Stimulated activated effector memory CD8-positive, alpha-beta T cell treated with anti-CD3 and anti-CD28 coated beads, Interleukin-12 subunit alpha, Interleukin-12 subunit beta, amount 100 ng/mL, for 72 hours (primary cell): ENCODE data around the gene PPP1R15A.
A peak's percentile ranks its signal among the peaks of the same experiment; 100 is the strongest.
"Not testable (repeated sequence)": the region's sequence is repeated elsewhere in the genome, so short reads cannot be mapped to it uniquely, and the experiment has no call there.

Experiments
- ATAC-seq: fragments of 150-1000 bp; cut with Tn5 transposase; 2 replicates; pipeline ENCODE4 v1.10.0; 2021
- DNase-seq, 2 donors: peaks; one replicate each; pipeline ENCODE4 v3.0.0; 2021 to 2022; ENCODE audit warnings: low spot score in 2 of 2
- H3K27ac Mint-ChIP-seq: one replicate; pipeline ENCODE4 v1.8.0; 2022; ENCODE audit warnings: mild to moderate bottlenecking, mixed read lengths
- H3K36me3 Mint-ChIP-seq: one replicate; pipeline ENCODE4 v1.8.0; 2022; ENCODE audit warnings: mild to moderate bottlenecking, mixed read lengths
- H3K4me1 Mint-ChIP-seq: one replicate; pipeline ENCODE4 v1.8.0; 2022; ENCODE audit warnings: mixed read lengths
- H3K4me3 Mint-ChIP-seq: one replicate; pipeline ENCODE4 v1.8.0; 2022; ENCODE audit warnings: mild to moderate bottlenecking, mixed read lengths
- H3K9me3 Mint-ChIP-seq: one replicate; pipeline ENCODE4 v1.8.0; 2022; ENCODE audit warnings: mixed read lengths

The PPP1R15A gene

DNA sequence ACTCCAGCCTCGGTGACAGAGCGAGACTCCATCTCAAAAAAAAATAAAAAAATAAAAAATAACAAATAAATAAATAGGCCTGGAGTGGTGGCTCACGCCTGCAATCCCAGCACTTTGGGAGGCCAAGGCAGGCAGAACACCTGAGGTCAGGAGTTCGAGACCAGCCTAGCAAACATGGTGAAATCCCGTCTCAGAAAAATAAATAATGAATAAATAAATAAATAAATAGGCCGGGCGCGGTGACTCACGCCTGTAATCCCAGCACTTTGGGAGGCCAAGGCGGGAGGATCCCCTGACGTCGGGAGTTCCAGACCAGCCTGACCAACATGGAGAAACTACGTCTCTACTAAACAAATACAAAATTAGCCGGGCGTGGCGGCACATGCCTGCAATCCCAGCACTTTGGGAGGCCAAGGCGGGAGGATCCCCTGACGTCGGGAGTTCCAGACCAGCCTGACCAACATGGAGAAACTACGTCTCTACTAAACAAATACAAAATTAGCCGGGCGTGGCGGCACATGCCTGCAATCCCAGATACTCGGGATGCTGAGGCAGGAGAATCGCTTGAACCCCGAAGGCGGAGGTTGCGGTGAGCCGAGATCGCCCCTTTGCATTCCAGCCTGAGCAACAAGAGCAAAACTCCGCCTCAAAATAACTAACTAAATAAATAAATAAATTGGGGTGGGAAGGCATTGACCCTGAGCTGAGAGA is 595 bp upstream of the PPP1R15A start:
- Mint-ChIP-seq H3K4me1 (peaks cover 52% of the 10 kb centered on the region), H3K27ac (peak overlapping the region; percentile 100), H3K4me3 (peak overlapping the region; percentile 100), H3K36me3 (peaks cover 48% of the 10 kb centered on the region)
- not testable (repeated sequence) for DNase-seq, H3K9me3 Mint-ChIP-seq, ATAC-seq

DNA sequence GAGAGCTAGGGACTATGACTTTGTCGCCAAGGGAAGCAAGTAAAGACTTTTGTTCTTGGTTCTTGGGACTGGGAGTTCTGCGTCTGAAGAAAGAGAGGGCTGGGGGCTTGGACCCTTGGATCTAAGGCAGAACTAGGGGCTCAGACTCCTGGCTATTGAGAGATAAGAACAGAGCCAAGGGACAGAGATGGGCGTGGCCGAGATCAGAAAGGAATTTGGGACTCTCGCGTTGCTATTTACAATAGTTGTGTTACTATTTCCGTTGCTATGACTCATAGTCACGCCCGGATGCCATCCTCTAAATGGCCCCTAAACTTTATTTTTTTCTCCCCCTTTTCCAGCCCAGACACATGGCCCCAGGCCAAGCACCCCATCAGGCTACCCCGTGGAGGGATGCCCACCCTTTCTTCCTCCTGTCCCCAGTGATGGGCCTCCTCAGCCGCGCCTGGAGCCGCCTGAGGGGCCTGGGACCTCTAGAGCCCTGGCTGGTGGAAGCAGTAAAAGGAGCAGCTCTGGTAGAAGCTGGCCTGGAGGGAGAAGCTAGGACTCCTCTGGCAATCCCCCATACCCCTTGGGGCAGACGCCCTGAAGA is 759 bp downstream of the PPP1R15A start:
- ATAC-seq = peak; percentile 62
- DNase-seq = peak; percentile 53 to 90
- Mint-ChIP-seq H3K9me3 (no peaks in the 10 kb centered on the region), H3K4me1 (peaks cover 56% of the 10 kb centered on the region), H3K27ac (peak overlapping the region; percentile 100), H3K36me3 (peaks cover 62% of the 10 kb centered on the region), H3K4me3 (peak overlapping the region; percentile 100)

DNA sequence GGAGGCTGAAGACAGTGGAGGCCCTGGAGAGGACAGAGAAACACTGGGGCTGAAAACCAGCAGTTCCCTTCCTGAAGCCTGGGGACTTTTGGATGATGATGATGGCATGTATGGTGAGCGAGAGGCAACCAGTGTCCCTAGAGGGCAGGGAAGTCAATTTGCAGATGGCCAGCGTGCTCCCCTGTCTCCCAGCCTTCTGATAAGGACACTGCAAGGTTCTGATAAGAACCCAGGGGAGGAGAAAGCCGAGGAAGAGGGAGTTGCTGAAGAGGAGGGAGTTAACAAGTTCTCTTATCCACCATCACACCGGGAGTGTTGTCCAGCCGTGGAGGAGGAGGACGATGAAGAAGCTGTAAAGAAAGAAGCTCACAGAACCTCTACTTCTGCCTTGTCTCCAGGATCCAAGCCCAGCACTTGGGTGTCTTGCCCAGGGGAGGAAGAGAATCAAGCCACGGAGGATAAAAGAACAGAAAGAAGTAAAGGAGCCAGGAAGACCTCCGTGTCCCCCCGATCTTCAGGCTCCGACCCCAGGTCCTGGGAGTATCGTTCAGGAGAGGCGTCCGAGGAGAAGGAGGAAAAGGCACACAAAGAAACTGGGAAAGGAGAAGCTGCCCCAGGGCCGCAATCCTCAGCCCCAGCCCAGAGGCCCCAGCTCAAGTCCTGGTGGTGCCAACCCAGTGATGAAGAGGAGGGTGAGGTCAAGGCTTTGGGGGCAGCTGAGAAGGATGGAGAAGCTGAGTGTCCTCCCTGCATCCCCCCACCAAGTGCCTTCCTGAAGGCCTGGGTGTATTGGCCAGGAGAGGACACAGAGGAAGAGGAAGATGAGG is 1.5 kb downstream of the PPP1R15A start:
- Mint-ChIP-seq H3K4me3 (peak overlapping the region; percentile 100), H3K9me3 (no peaks in the 10 kb centered on the region), H3K4me1 (peaks cover 56% of the 10 kb centered on the region), H3K36me3 (peaks cover 69% of the 10 kb centered on the region), H3K27ac (peak overlapping the region; percentile 100)
- no peak for ATAC-seq
- peak in 1 of 2 donors; percentile 74 for DNase-seq

DNA sequence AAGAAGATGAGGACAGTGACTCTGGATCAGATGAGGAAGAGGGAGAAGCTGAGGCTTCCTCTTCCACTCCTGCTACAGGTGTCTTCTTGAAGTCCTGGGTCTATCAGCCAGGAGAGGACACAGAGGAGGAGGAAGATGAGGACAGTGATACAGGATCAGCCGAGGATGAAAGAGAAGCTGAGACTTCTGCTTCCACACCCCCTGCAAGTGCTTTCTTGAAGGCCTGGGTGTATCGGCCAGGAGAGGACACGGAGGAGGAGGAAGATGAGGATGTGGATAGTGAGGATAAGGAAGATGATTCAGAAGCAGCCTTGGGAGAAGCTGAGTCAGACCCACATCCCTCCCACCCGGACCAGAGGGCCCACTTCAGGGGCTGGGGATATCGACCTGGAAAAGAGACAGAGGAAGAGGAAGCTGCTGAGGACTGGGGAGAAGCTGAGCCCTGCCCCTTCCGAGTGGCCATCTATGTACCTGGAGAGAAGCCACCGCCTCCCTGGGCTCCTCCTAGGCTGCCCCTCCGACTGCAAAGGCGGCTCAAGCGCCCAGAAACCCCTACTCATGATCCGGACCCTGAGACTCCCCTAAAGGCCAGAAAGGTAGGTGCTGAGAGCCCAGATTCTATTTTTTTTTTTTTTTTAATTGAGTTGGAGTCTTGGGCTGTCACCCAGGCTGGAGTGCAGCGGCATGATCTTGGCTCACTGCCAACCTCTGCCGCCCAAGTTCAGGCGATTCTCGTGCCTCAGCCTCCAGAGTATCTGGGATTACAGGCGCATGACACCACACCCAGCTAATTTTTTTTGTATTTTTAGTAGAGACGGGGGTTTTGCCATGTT is 2.3 kb downstream of the PPP1R15A start:
- H3K36me3 Mint-ChIP-seq = peaks cover 77% of the 10 kb centered on the region
- peak in 1 of 2 donors; percentile 79 for DNase-seq
- ATAC-seq = no peak
- no peaks in the 10 kb centered on the region for H3K9me3 Mint-ChIP-seq
- H3K4me3 Mint-ChIP-seq = peak overlapping the region; percentile 100
- peaks cover 56% of the 10 kb centered on the region for H3K4me1 Mint-ChIP-seq
- H3K27ac Mint-ChIP-seq = peak overlapping the region; percentile 100

DNA sequence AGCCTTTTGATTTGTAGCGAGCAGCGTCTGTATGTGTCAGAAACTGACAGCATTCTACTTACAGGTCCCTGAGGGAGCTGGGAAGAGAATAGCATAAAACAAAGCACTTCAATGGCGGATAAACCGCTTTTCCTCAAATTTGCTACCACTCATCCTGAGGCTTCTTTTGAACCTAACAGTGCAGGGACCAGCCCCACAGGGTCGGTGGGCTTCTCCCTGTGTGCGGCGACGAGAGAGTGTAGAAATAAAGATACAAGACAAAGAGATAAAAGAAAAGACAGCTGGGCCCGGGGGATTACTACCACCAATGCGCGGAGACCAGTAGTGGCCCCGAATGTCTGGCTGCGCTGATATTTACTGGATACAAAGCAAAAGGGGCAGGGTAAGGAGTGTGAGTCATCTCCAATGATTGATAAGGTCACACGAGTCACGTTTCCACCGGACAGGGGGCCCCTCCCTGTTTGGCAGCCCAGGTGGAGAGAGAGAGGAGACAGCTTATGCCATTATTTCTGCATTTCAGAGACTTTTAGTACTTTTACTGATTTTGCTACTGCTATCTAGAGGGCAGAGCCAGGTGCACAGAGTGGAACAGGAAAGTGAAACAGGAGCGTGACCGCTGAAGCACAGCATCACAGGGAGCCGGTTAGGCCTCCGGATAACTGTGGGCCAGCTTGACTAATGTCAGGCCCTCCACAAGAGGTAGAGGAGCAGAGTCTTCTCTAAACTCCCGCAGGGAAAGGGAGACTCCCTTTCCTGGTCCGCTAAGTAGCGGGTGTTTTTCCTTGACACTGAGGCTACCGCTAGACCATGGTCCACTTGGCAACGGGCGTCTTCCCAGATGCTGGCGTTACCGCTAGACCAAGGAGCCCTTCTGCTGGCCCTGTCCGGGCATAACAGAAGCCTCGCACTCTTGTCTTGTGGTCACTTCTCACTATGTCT is 4.1 kb downstream of the PPP1R15A start:
- H3K27ac Mint-ChIP-seq = peak overlapping the region; percentile 100
- peaks cover 93% of the 10 kb centered on the region for H3K36me3 Mint-ChIP-seq
- DNase-seq = peak in 1 of 2 donors; percentile 66
- not testable (repeated sequence) for H3K9me3 Mint-ChIP-seq, ATAC-seq
- H3K4me3 Mint-ChIP-seq = peak overlapping the region; percentile 100
- peaks cover 56% of the 10 kb centered on the region for H3K4me1 Mint-ChIP-seq

DNA sequence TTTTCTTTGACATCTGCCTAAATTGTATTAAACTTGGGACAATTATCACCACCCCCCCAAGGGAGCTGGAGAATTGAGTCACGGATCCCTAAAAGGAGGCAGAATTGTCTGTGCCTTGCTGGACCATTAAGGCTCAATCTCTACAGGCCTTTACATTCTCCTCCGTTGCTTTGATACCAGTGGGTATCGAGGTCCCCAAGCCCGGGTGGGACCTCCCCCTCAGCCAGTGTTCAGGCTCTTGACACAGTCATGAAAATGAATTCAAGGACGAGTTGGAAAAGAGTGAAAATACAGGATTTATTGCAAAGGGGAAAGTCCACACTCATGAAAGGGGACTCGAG is 5.6 kb downstream of the PPP1R15A start:
- no peak for ATAC-seq
- H3K9me3 Mint-ChIP-seq = no peaks in the 10 kb centered on the region
- H3K4me3 Mint-ChIP-seq = peak overlapping the region; percentile 13

DNA sequence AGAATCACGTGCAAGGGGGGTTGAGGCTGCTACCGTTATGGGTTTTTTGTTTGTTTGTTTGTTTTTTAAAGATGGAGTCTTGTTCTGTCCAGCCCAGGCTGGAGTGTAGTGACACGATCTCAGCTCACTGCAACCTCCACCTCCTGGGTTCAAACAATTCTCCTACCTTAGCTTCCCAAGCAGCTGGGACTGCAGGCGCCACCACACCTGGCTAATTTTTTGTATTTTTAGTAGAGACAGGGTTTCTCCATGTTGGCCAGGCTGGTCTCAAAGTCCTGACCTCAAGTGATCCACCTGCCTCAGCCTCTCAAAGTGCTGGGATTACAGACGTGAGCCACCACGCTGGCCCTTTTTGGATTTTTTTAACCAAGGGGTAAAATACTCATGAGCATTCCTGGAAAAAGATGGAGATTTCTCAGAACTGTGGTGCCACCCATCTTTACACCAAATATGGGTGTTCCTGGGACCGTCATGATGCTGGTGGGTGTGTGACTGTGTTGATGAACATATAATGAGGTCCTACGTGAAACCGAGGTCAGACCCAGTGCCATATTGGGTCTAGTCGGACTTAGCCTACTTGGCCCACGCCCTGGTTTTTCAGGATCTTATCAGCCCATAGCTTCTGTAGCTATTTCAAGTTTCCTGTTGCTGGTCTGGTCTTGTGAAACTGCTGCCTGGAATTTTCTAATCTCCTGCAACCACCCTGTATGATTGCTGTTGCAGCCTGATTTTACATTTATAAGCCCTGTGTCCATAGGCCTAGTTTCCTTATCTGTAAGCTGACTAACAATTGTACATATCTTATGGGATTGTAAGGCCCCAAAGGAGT is 6.2 kb downstream of the PPP1R15A start:
- Mint-ChIP-seq H3K27ac (peak overlapping the region; percentile 78), H3K4me3 (peak overlapping the region; percentile 13), H3K9me3 (no peaks in the 10 kb centered on the region), H3K36me3 (peaks cover 81% of the 10 kb centered on the region), H3K4me1 (peaks cover 41% of the 10 kb centered on the region)
- ATAC-seq (peak; percentile 14), DNase-seq (no peak)

More for the DNA sequence above, 5.6 kb downstream of the PPP1R15A start:
- H3K27ac Mint-ChIP-seq = peak overlapping the region; percentile 78
- DNase-seq = no peak
- H3K4me1 Mint-ChIP-seq = peaks cover 46% of the 10 kb centered on the region
- peaks cover 86% of the 10 kb centered on the region for H3K36me3 Mint-ChIP-seq

DNA sequence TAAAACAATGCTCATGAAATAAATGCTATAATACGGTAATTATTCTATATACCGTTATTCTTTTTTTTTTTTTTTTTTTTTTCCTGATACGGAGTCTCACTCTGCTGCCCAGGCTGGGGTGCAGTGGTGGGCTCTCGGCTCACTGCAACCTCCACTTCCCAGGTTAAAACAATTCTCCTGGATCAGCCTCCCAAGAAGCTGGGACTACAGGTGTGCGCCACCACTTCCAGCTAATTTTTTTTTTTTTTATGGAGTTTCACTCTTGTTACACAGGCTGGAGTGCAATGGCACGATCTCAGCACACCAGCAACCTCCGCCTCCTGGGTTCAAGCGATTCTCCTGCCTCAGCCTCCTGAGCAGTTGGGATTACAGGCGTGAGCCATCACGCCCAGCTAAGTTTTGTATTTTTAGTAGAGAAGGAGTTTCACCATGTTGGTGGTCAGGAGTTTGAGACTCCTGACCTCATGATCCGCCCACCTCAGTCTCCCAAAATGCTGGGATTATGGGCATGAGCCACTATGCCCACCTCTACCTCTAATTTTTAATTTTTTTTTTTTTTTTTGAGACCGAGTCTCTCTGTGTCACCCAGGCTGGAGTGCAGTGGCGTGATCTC is 6.9 kb downstream of the PPP1R15A start:
- ATAC-seq (no peak), DNase-seq (no peak)
- H3K4me3 Mint-ChIP-seq = no peak overlapping the region
- H3K9me3 Mint-ChIP-seq = no peaks in the 10 kb centered on the region
- H3K27ac Mint-ChIP-seq = no peak overlapping the region
- H3K4me1 Mint-ChIP-seq = peaks cover 33% of the 10 kb centered on the region
- H3K36me3 Mint-ChIP-seq = peaks cover 73% of the 10 kb centered on the region

DNA sequence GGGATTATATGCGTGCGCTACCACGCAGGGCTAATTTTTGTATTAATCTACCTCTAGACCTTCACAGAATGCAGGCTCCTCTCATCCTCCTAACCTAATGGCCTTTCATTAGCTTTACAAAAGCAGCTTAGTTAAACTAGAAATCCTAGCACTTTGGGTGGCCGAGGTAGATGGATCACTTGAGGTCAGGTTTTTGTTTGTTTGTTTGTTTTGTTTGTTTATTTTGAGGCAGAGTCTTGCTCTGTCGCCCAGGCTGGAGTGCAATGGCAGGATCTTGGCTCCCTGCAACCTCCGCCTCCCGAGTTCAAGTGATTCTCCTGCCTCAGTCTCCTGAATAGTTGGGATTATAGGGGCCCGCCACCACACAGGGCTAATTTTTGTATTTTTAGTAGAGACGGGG is 7.5 kb downstream of the PPP1R15A start:
- not testable (repeated sequence) for ATAC-seq, H3K9me3 Mint-ChIP-seq, H3K27ac Mint-ChIP-seq

DNA sequence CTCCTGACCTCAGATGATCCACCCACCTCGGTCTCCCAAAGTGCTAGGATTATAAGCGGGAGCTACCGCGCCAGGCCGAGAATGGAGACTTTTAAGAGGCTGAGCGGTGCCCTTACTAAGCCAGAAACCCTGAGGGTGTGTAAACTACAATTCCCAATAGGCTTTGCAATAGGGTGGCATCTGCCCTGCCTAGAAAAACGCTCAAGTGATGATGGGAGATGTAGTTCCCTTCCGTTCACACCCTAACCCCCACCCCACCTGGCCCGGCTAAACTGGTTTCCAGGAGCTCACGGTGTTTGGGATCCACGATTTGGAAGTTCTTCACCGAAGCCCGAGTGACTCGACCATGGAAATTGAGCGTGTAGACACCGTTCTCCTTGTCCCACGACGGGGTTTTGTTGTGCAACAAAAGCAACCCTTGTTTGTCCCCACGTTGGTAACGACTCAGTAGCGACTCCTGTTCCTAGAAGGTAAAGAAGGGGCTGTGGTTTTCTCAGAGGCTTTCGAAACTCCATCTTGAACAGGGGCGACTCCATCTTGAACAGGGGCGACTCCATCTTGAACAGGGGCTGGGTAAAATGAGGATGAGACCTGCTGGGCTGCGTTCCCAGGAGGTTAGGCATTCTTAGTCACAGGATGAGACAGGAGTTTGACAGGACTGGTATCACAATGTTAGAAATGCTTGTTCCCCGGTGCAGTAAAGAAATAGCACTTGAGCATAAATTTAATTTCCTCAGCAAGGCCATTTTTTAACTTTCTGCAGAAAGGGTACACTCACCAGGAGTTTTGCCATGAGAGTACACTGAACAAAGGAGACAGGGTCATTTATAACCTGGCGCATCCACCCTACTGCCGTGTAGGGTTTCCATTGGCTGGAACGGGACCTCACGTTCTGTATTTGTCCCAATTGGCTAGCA is 9.8 kb downstream of the PPP1R15A start:
- peaks cover 10% of the 10 kb centered on the region for H3K4me1 Mint-ChIP-seq
- no peak overlapping the region for H3K4me3 Mint-ChIP-seq
- ATAC-seq (peak; percentile 73), DNase-seq (peak in 1 of 2 donors; percentile 65)
- H3K36me3 Mint-ChIP-seq = peaks cover 45% of the 10 kb centered on the region
- H3K27ac Mint-ChIP-seq = no peak overlapping the region
- no peaks in the 10 kb centered on the region for H3K9me3 Mint-ChIP-seq

More for the DNA sequence above, 7.5 kb downstream of the PPP1R15A start:
- Mint-ChIP-seq H3K36me3 (peaks cover 68% of the 10 kb centered on the region), H3K4me1 (peaks cover 28% of the 10 kb centered on the region)
- not testable (repeated sequence) for DNase-seq, H3K4me3 Mint-ChIP-seq

DNA sequence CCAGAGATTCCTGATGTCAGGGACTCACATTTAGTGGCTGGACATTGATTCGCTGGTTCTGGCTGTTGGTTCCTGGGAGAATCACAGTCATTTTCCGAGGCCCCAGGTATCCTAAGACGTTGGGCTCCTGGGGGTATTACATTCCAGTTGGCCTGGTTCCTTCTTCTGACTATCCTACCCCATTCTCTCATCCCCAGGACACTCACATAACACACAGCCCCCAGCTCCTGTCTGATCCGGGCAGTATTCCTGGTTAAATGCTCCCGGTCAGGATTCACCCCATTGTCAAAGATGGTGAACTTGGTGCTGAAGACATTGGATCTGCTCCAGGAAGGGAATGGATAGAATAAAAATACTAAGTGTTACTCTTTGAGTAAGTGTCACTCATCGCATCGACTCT is 11.5 kb downstream of the PPP1R15A start:
- H3K27ac Mint-ChIP-seq = peak overlapping the region; percentile 48
- no peaks in the 10 kb centered on the region for H3K4me1 Mint-ChIP-seq
- no peaks in the 10 kb centered on the region for H3K9me3 Mint-ChIP-seq
- DNase-seq = no peak
- H3K4me3 Mint-ChIP-seq = no peak overlapping the region
- ATAC-seq = no peak
- peaks cover 27% of the 10 kb centered on the region for H3K36me3 Mint-ChIP-seq

DNA sequence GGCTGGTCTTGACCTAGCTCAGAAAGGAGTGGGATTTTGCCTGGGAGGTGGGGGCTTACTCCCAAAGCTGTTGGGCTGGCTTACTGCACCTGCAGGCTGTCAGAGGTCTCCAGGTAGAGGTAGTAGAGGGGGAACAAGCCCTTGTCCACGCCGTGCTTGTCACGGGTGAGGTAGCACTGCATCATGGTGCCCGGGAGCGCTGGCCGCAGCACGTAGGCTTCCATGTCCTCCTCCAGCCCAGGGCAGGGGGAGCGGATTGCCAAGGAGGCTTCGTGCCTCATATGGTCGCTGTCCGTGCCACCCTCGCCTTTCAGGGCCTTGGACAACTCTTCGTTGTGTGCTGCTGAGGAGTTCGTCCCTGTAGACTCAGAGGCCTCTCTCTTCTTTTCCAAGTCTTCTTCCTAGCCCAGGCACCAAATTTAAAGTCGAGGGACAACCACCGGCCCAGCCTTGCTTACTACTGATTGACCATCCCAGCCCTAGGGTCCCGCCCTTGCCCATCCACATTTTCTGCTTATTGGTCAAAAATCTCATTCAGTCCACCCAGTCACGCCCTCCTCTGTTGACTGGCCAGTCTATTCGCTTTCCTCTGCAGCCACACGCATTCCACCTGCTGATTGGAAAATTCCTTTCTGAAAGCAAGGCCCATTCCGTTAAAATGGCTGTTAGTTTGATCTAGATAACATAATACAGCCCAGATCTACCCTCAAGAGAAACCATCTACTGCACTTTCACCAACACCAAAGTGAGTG is 15.8 kb downstream of the PPP1R15A start:
- H3K4me1 Mint-ChIP-seq = peaks cover 10% of the 10 kb centered on the region
- DNase-seq = no peak
- no peak overlapping the region for H3K27ac Mint-ChIP-seq
- ATAC-seq = no peak
- H3K4me3 Mint-ChIP-seq = no peak overlapping the region
- no peaks in the 10 kb centered on the region for H3K9me3 Mint-ChIP-seq
- H3K36me3 Mint-ChIP-seq = no peaks in the 10 kb centered on the region
